ENCODE results near the gene ARID5B. TPM values are rescaled to one million over a fixed set of nuclear protein-coding genes. Genes with fewer than 3 reads are reported as not detected.

The ARID5B gene
- total RNA-seq, 2 donors from 2014 or later = 74.4 to 113 TPM

- H3K27me3 Mint-ChIP-seq (ENCODE audit: low read depth) = no peaks in the 10 kb centered on the region
- DNase-seq = no peak
- H3K4me3 Mint-ChIP-seq = peak overlapping the region; percentile 93 to 95
- H3K4me1 Mint-ChIP-seq (ENCODE audit: low read depth) = peaks cover 95% of the 10 kb centered on the region
- H3K9me3 Mint-ChIP-seq = peaks cover 0 to 2% of the 10 kb centered on the region in 2 donors
- no peak for ATAC-seq (replicated peaks in 1 of 2)
- H3K36me3 Mint-ChIP-seq (ENCODE audit: insufficient read depth in 2 of 2) = peaks cover 56 to 65% of the 10 kb centered on the region in 2 donors
- peak overlapping the region; percentile 99 for H3K27ac Mint-ChIP-seq
Measured at GRCh38 chr10:62050346-62050892, 148.9 kb downstream of the ARID5B start.

DNA sequence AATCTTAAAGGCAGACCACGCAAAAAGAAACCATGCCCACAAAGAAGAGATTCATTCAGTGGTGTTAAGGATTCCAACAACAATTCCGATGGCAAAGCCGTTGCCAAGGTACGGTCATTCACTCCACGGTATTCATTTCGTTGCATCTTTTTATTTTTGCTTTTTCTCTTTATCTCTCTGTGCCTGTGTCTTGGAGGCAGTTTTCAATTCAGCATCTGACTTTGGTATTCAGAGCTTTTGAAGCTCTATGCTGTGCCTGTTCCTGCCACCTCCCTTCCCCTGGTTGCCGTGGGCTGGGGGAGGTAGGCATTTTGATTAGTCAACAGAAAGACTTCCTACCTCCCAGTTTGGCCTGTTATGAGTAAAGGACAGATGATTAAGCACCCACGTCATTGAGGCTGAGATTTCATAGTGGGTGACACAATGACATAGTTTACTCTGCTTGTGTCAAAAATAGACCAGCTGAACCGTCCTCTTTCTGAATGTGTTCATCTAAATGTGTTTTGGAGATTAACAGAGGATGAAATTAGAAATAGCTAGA lies 149.5 kb downstream of the ARID5B start:
- Mint-ChIP-seq H3K4me3 (peak overlapping the region; percentile 93 to 95), H3K4me1 (ENCODE audit: low read depth) (peaks cover 95% of the 10 kb centered on the region), H3K27me3 (ENCODE audit: low read depth) (no peaks in the 10 kb centered on the region), H3K36me3 (ENCODE audit: insufficient read depth in 2 of 2) (peaks cover 53 to 65% of the 10 kb centered on the region in 2 donors), H3K9me3 (no peaks in the 10 kb centered on the region), H3K27ac (peak overlapping the region; percentile 99)
- ATAC-seq (replicated peaks in 1 of 2) (peak; percentile 51 to 55), DNase-seq (peak; percentile 86 to 88)

DNA sequence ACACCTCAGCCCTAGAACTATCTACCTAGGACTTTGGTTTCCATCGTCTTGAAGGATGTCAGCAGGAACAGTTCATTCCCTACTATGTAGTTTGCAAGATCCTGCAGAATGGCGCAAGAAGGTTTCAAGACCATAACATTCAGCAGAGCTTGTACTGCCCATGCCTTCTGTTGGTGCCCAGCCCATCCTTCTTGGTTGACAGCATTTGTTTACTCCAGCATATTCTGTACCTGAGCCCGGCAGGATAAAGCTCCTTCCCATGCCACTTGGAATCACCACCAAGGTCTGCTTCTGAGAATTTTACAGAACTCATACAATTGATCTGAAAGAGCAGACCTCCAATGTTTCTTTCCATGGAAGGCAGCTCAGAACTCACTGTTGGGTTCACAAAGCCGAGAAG lies 150.8 kb downstream of the ARID5B start:
- no peaks in the 10 kb centered on the region for H3K27me3 Mint-ChIP-seq (ENCODE audit: low read depth)
- DNase-seq (no peak), ATAC-seq (replicated peaks in 1 of 2) (no peak)
- H3K4me1 Mint-ChIP-seq (ENCODE audit: low read depth) = peaks cover 95% of the 10 kb centered on the region
- peak overlapping the region; percentile 99 for H3K27ac Mint-ChIP-seq
- peaks cover 60 to 79% of the 10 kb centered on the region in 2 donors for H3K36me3 Mint-ChIP-seq (ENCODE audit: insufficient read depth in 2 of 2)
- peak overlapping the region; percentile 95 to 96 for H3K4me3 Mint-ChIP-seq
- no peaks in the 10 kb centered on the region for H3K9me3 Mint-ChIP-seq

DNA sequence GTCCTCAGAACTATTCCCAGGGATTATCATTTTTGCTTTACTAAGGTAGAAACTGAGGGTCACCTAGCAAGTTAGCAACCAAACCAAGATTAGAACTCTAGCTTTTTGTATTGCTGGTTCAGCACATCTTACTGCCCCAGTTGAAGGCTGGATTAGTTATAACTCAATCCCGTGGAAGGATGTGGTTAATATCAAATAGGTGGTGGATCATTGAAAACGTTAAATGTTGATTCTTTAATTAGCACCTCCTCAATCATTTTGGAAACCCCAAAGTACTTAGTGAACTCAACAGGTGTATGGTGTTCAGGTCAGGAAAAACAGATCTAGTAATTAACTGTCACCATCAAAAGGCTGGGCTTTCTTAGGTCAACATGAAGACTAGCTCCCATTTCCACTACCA lies 152.4 kb downstream of the ARID5B start:
- peaks cover 61 to 89% of the 10 kb centered on the region in 2 donors for H3K36me3 Mint-ChIP-seq (ENCODE audit: insufficient read depth in 2 of 2)
- H3K27me3 Mint-ChIP-seq (ENCODE audit: low read depth) = no peaks in the 10 kb centered on the region
- peak overlapping the region; percentile 99 for H3K27ac Mint-ChIP-seq
- ATAC-seq (replicated peaks in 1 of 2) = no peak
- no peak for DNase-seq
- H3K4me1 Mint-ChIP-seq (ENCODE audit: low read depth) = peaks cover 95% of the 10 kb centered on the region
- peak overlapping the region; percentile 95 to 96 for H3K4me3 Mint-ChIP-seq
- H3K9me3 Mint-ChIP-seq = no peaks in the 10 kb centered on the region

- ATAC-seq (replicated peaks in 1 of 2) (peak; percentile 18 to 29), DNase-seq (no peak)
- Mint-ChIP-seq H3K4me1 (ENCODE audit: low read depth) (peaks cover 95% of the 10 kb centered on the region), H3K27me3 (ENCODE audit: low read depth) (no peaks in the 10 kb centered on the region), H3K36me3 (ENCODE audit: insufficient read depth in 2 of 2) (peaks cover 59 to 92% of the 10 kb centered on the region in 2 donors), H3K27ac (peak overlapping the region; percentile 99), H3K4me3 (peak overlapping the region; percentile 95 to 96), H3K9me3 (no peaks in the 10 kb centered on the region)
Measured at GRCh38 chr10:62054408-62054807, 152.9 kb downstream of the ARID5B start.

GRCh38 chr10:62054830-62055229 lies 153.3 kb downstream of the ARID5B start:
- Mint-ChIP-seq H3K9me3 (no peaks in the 10 kb centered on the region), H3K36me3 (ENCODE audit: insufficient read depth in 2 of 2) (peaks cover 59 to 93% of the 10 kb centered on the region in 2 donors), H3K27me3 (ENCODE audit: low read depth) (no peaks in the 10 kb centered on the region), H3K27ac (peak overlapping the region; percentile 99), H3K4me3 (peak overlapping the region; percentile 95 to 96), H3K4me1 (ENCODE audit: low read depth) (peaks cover 98% of the 10 kb centered on the region)
- ATAC-seq (replicated peaks in 1 of 2) (peak; percentile 33 to 37), DNase-seq (no peak)

- H3K4me1 Mint-ChIP-seq (ENCODE audit: low read depth) = peaks cover 99% of the 10 kb centered on the region
- peak overlapping the region; percentile 99 for H3K27ac Mint-ChIP-seq
- H3K9me3 Mint-ChIP-seq = peaks cover 3 to 5% of the 10 kb centered on the region in 2 donors
- peaks cover 54 to 95% of the 10 kb centered on the region in 2 donors for H3K36me3 Mint-ChIP-seq (ENCODE audit: insufficient read depth in 2 of 2)
- no peak for DNase-seq
- no peaks in the 10 kb centered on the region for H3K27me3 Mint-ChIP-seq (ENCODE audit: low read depth)
- no peak for ATAC-seq (replicated peaks in 1 of 2)
- H3K4me3 Mint-ChIP-seq = peak overlapping the region; percentile 95 to 96
Measured at GRCh38 chr10:62056219-62056618, 154.7 kb downstream of the ARID5B start.

- H3K4me3 Mint-ChIP-seq = peak overlapping the region; percentile 95 to 96
- peaks cover 100% of the 10 kb centered on the region for H3K4me1 Mint-ChIP-seq (ENCODE audit: low read depth)
- ATAC-seq (replicated peaks in 1 of 2) (no peak), DNase-seq (no peak)
- H3K36me3 Mint-ChIP-seq (ENCODE audit: insufficient read depth in 2 of 2) = peaks cover 53 to 92% of the 10 kb centered on the region in 2 donors
- H3K27me3 Mint-ChIP-seq (ENCODE audit: low read depth) = no peaks in the 10 kb centered on the region
- peak overlapping the region; percentile 99 for H3K27ac Mint-ChIP-seq
- H3K9me3 Mint-ChIP-seq = peaks cover 4 to 6% of the 10 kb centered on the region in 2 donors
Measured at GRCh38 chr10:62056698-62057097, 155.2 kb downstream of the ARID5B start.

DNA sequence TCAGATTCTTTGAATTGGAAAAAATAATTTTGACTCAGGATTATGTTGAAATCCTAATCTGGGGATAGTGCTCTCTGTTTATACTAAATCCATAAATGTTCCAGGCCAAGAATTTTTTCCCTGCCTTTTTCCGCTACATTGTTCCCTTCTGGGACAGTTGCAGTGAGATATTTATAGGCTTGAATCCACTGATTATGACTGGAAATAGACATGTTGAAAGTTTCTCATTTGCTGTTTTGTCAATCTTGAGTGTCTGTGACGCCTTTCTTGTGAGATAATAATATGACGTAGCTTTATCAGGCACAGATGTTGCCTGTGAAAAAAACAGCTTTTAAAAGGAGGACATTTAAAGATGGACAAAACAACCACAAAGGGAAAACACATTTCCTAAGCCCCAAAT lies 155.9 kb downstream of the ARID5B start:
- DNase-seq (no peak), ATAC-seq (replicated peaks in 1 of 2) (no peak)
- Mint-ChIP-seq H3K27ac (peak overlapping the region; percentile 99), H3K36me3 (ENCODE audit: insufficient read depth in 2 of 2) (peaks cover 52 to 91% of the 10 kb centered on the region in 2 donors), H3K4me3 (peak overlapping the region; percentile 95 to 96), H3K4me1 (ENCODE audit: low read depth) (peaks cover 100% of the 10 kb centered on the region), H3K9me3 (peaks cover 4 to 8% of the 10 kb centered on the region in 2 donors), H3K27me3 (ENCODE audit: low read depth) (no peaks in the 10 kb centered on the region)

DNA sequence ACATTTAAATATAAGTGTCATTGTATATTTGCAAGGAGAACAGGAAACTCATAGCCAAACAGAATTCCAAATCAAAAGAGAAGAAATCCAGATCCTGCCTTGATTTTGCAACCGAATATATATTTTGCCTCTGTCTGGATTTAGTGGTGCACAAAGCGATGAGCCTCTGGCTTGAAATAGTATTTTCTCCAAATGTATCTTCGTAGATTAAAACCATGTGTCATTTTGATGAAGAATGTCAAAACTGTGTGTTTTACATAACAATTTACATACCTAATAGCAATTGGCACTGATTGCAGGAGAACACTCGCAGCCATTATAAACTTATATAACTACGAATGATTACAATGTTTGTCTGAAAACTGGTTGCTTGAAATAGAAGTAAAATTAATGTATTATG lies 156.4 kb downstream of the ARID5B start:
- Mint-ChIP-seq H3K27ac (peak overlapping the region; percentile 99), H3K4me1 (ENCODE audit: low read depth) (peaks cover 100% of the 10 kb centered on the region), H3K9me3 (peaks cover 4 to 8% of the 10 kb centered on the region in 2 donors), H3K27me3 (ENCODE audit: low read depth) (no peaks in the 10 kb centered on the region), H3K4me3 (peak overlapping the region; percentile 95 to 96), H3K36me3 (ENCODE audit: insufficient read depth in 2 of 2) (peaks cover 48 to 87% of the 10 kb centered on the region in 2 donors)
- DNase-seq (no peak), ATAC-seq (replicated peaks in 1 of 2) (no peak)

GRCh38 chr10:62058476-62058875 lies 157.0 kb downstream of the ARID5B start:
- Mint-ChIP-seq H3K27me3 (ENCODE audit: low read depth) (no peaks in the 10 kb centered on the region), H3K36me3 (ENCODE audit: insufficient read depth in 2 of 2) (peaks cover 45 to 85% of the 10 kb centered on the region in 2 donors), H3K9me3 (peaks cover 4 to 10% of the 10 kb centered on the region in 2 donors), H3K4me3 (peak overlapping the region; percentile 36 to 96), H3K27ac (peak overlapping the region; percentile 99), H3K4me1 (ENCODE audit: low read depth) (peaks cover 100% of the 10 kb centered on the region)
- ATAC-seq (replicated peaks in 1 of 2) = no peak
- DNase-seq = no peak

GRCh38 chr10:62058896-62059216 lies 157.4 kb downstream of the ARID5B start:
- Mint-ChIP-seq H3K36me3 (ENCODE audit: insufficient read depth in 2 of 2) (peaks cover 41 to 85% of the 10 kb centered on the region in 2 donors), H3K27ac (peak overlapping the region; percentile 99), H3K4me1 (ENCODE audit: low read depth) (peaks cover 100% of the 10 kb centered on the region), H3K27me3 (ENCODE audit: low read depth) (no peaks in the 10 kb centered on the region), H3K4me3 (peak overlapping the region in 1 of 2 donors; percentile 96), H3K9me3 (peaks cover 4 to 10% of the 10 kb centered on the region in 2 donors)
- ATAC-seq (replicated peaks in 1 of 2) (no peak), DNase-seq (no peak)

DNA sequence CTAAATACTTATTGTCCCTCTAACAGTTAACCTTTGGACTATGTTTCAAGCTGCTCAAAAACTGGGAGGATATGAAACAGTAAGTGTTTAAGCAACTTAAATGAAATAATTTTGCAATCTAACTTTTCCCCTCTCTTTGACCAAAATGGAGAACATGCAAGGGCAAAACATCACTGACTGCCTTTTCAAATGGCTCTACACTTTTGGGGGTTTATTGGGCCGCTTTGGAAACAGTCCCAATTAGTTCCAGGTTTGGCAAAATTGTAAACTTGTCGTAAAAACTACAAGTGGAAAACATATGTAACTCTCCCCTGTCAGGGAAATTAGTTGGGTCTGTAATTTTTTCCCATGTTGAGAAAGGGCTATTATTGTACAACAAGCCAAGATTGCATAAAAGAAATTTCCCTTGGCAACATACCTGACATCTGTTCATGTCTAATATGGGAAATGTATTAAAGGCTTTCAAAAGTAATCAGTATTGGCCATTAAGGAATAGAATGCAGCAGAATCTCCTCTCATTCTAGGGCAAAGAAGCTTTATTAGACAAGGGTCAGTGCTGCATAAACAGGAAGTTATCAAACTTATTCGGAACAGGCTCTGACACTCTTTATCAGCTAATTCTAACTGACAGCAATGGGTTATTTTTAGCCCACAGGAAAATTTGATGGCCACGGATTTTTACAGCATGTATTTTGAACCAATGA lies 157.9 kb downstream of the ARID5B start:
- H3K36me3 Mint-ChIP-seq (ENCODE audit: insufficient read depth in 2 of 2) = peaks cover 41 to 85% of the 10 kb centered on the region in 2 donors
- peak overlapping the region in 1 of 2 donors; percentile 96 for H3K4me3 Mint-ChIP-seq
- ATAC-seq (replicated peaks in 1 of 2) (no peak), DNase-seq (no peak)
- peak overlapping the region; percentile 99 for H3K27ac Mint-ChIP-seq
- peaks cover 100% of the 10 kb centered on the region for H3K4me1 Mint-ChIP-seq (ENCODE audit: low read depth)
- peaks cover 4 to 10% of the 10 kb centered on the region in 2 donors for H3K9me3 Mint-ChIP-seq
- no peaks in the 10 kb centered on the region for H3K27me3 Mint-ChIP-seq (ENCODE audit: low read depth)

All from activated T-cell treated with anti-CD3 and anti-CD28 coated beads, Interleukin-2, amount 50 U/mL, for 72 hours (primary cell).